GM23338 (cell line): ENCODE data around the gene SHANK2. TPM values are rescaled to one million over a fixed set of nuclear protein-coding genes. Genes with fewer than 3 reads are reported as not detected.

Source experiments
- ATAC-seq: fragments of 200-7000 bp; cut with Tn5 transposase; 3 replicates; pipeline ENCODE4 v1.9.1; 2020
- DNase-seq: peaks from one replicate; pipeline ENCODE4 v3.0.0-alpha.2; 2015; ENCODE audit warnings: low spot score
- H2AFZ ChIP-seq: fragments of 200-600 bp; sonication (generic); 2 replicates; pipeline ENCODE4 v1.8.0; 2016; ENCODE audit warnings: antibody characterized with exemption, mild to moderate bottlenecking, moderate library complexity
- H3F3A ChIP-seq: fragments of 200-600 bp; sonication (generic); replicated peaks from 2 replicates; pipeline ENCODE4 v1.8.0; 2017; ENCODE audit warnings: antibody characterized with exemption, mixed run types, low read depth
- H3K27ac ChIP-seq: fragments of 200-600 bp; sonication (generic); 2 replicates; pipeline ENCODE4 v1.6.1; 2016; ENCODE audit warnings: low read depth
- H3K27me3 ChIP-seq: fragments of 200-600 bp; sonication (generic); 2 replicates; pipeline ENCODE4 v1.8.0; 2016; ENCODE audit warnings: mild to moderate bottlenecking, mixed run types, moderate library complexity; ENCODE audit not compliant: insufficient read depth
- H3K36me3 ChIP-seq: fragments of 200-600 bp; sonication (generic); 2 replicates; pipeline ENCODE4 v1.8.0; 2016; ENCODE audit warnings: mild to moderate bottlenecking; ENCODE audit not compliant: insufficient read depth
- H3K4me1 ChIP-seq: fragments of 200-600 bp; sonication (generic); 2 replicates; pipeline ENCODE4 v1.8.0; 2016; ENCODE audit warnings: mild to moderate bottlenecking, moderate library complexity; ENCODE audit not compliant: insufficient read depth
- H3K4me2 ChIP-seq: fragments of 200-600 bp; sonication (generic); 2 replicates; pipeline ENCODE4 v1.7.1; 2017; ENCODE audit warnings: mixed run types
- H3K4me3 ChIP-seq: fragments of 200-600 bp; sonication (generic); 2 replicates; pipeline ENCODE4 v1.6.1; 2016; ENCODE audit warnings: mixed run types
- H3K79me2 ChIP-seq: fragments of 200-600 bp; sonication (generic); replicated peaks from 2 replicates; pipeline ENCODE4 v1.8.0; 2017; ENCODE audit warnings: mild to moderate bottlenecking; ENCODE audit not compliant: insufficient read depth
- H3K9me2 ChIP-seq: fragments of 200-600 bp; sonication (generic); 2 replicates; pipeline ENCODE4 v1.8.0; 2017; ENCODE audit not compliant: insufficient read depth
- H4K20me1 ChIP-seq: fragments of 200-600 bp; sonication (generic); replicated peaks from 2 replicates; pipeline ENCODE4 v1.8.0; 2017; ENCODE audit warnings: mild to moderate bottlenecking; ENCODE audit not compliant: insufficient read depth
- H3K27ac Mint-ChIP-seq: 2 replicates; pipeline ENCODE4 v1.8.0; 2020; ENCODE audit warnings: inconsistent platforms, mild to moderate bottlenecking, moderate library complexity, mixed read lengths
- H3K27me3 Mint-ChIP-seq: 3 replicates; pipeline ENCODE4 v1.8.0; 2022; ENCODE audit warnings: low read depth, mild to moderate bottlenecking, moderate library complexity, mixed read lengths, inconsistent platforms; ENCODE audit not compliant: insufficient read depth, poor library complexity
- H3K36me3 Mint-ChIP-seq: 3 replicates; pipeline ENCODE4 v1.8.0; 2021; ENCODE audit warnings: low read depth, mild to moderate bottlenecking, inconsistent platforms, moderate library complexity, mixed read lengths
- H3K4me1 Mint-ChIP-seq: 3 replicates; pipeline ENCODE4 v1.8.0; 2020; ENCODE audit warnings: mild to moderate bottlenecking, inconsistent platforms, mixed read lengths
- H3K4me3 Mint-ChIP-seq: 3 replicates; pipeline ENCODE4 v1.8.0; 2021; ENCODE audit warnings: moderate library complexity, mild to moderate bottlenecking, inconsistent platforms, mixed read lengths
- H3K9me3 Mint-ChIP-seq: 3 replicates; pipeline ENCODE4 v1.8.0; 2020; ENCODE audit warnings: moderate library complexity, mild to moderate bottlenecking, inconsistent platforms, mixed read lengths
- CREB1 ChIP-seq: fragments of 250-450 bp; sonication (Bioruptor Pico); IDR thresholded peaks from 2 replicates; pipeline ENCODE4 v1.5.0; 2020; ENCODE audit warnings: low read depth, mild to moderate bottlenecking, moderate library complexity
- EZH2 ChIP-seq: fragments of 200-600 bp; sonication (generic); IDR thresholded peaks from one replicate; pipeline ENCODE4 v1.8.0; 2017; ENCODE audit warnings: antibody characterized with exemption, mild to moderate bottlenecking, low read depth; ENCODE audit not compliant: unreplicated experiment
- EZH2phosphoT487 ChIP-seq: fragments of 200-600 bp; sonication (generic); IDR thresholded peaks from one replicate; pipeline ENCODE4 v1.8.1; 2018; ENCODE audit warnings: antibody characterized with exemption; ENCODE audit not compliant: unreplicated experiment
- JUNB ChIP-seq: IDR thresholded peaks from one replicate; pipeline ENCODE4 v1.6.1; 2016; ENCODE audit warnings: antibody characterized with exemption; ENCODE audit not compliant: unreplicated experiment
- NANOG ChIP-seq: IDR thresholded peaks from 2 replicates; pipeline ENCODE4 v1.6.1; 2016; ENCODE audit warnings: antibody characterized with exemption, borderline replicate concordance
- POLR2AphosphoS5 ChIP-seq: IDR thresholded peaks from 2 replicates; pipeline ENCODE4 v1.6.1; 2016; ENCODE audit warnings: antibody characterized with exemption, low read depth
- REST ChIP-seq: IDR thresholded peaks from one replicate; pipeline ENCODE4 v1.6.1; 2018; ENCODE audit warnings: antibody characterized with exemption; ENCODE audit not compliant: unreplicated experiment
- STAT1 ChIP-seq: IDR thresholded peaks from one replicate; pipeline ENCODE4 v1.6.1; 2016; ENCODE audit warnings: antibody characterized with exemption; ENCODE audit not compliant: unreplicated experiment
- ZNF114 ChIP-seq: fragments of 250-450 bp; sonication (Bioruptor Pico); IDR thresholded peaks from 2 replicates; pipeline ENCODE4 v1.5.0; 2020; ENCODE audit warnings: mild to moderate bottlenecking, moderate library complexity
- ZNF331 ChIP-seq: fragments of 250-450 bp; sonication (Bioruptor Pico); IDR thresholded peaks from 2 replicates; pipeline ENCODE4 v1.5.0; 2020; ENCODE audit warnings: low read depth, mild to moderate bottlenecking, moderate library complexity
- ZNF462 ChIP-seq: fragments of 250-450 bp; sonication (Bioruptor Pico); IDR thresholded peaks from 2 replicates; pipeline ENCODE4 v1.5.0; 2020; ENCODE audit warnings: mild to moderate bottlenecking, moderate library complexity
- polyA plus RNA-seq: library from polyadenylated mRNA; unstranded; fragments of >200 nt; fragmentation: Nextera tagmentation; extraction: Ambion mirVana; gene quantifications from 2 replicates; pipeline ENCODE4 v1.2.1, GENCODE V29; 2016
- total RNA-seq: library from RNA; depleted of rRNA; stranded (reverse); fragments of >200 nt; shearing (Covaris generic); gene quantifications from 2 replicates; pipeline ENCODE4 v1.2.3, GENCODE V29; 2014
- TF ChIP-seq, protein P1 (sequence below): IDR thresholded peaks from 2 replicates; pipeline ENCODE4 v1.6.1; 2016; ENCODE audit warnings: antibody characterized with exemption
- TF ChIP-seq, protein P2 (sequence below), 2 experiments: fragments of 200-600 bp in 1 of 2; sonication (generic) in 1 of 2; conservative IDR thresholded peaks; 2 replicates each; pipeline versions ENCODE4 v1.5.1 to v1.6.1; 2016 to 2017; ENCODE audit warnings: antibody characterized with exemption in 2 of 2, low read depth in 2 of 2, mild to moderate bottlenecking in 2 of 2, moderate library complexity in 1 of 2

Gene SHANK2
- total and polyA plus RNA-seq, 2 experiments from 2014 or later, result 22.0 to 81.4 TPM

DNA sequence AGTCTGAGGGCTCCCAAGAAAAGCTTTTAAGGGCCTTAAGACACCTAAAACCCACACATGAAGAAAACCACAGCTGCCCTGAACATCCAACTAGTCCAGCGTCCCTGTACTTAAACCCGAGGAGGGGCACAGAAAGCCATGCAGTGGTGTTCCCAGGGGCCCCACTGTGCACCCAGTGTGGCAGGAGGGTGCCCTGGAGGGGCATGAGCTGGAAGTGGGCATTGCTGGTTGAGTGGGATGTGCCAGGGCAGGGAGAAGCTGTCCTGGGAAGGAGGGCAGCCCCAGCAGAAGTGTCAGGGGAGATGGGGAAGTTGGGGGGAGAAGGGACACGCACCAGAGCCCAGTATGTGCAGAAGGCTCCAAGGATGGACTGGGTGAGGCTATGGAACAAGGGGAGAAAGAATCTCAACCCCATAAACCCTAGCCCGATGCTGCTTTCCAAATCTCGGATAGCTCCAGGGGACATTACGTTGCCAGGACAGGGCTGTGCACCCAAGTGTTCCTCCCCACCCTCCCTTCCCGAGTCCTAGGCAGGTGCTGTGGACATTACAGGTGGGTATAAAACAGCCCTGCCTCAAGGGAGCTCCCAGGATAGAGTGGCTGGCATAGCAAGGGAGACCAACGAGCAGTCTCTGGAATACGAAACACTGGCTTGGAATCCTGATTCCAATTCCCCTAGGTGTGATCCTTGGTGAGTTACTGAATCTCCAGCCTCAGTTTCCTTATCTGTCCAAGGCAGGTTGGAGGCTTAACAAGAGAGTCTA, 44.2 kb downstream of the SHANK2 start:
- Histone ChIP-seq H4K20me1 (peaks cover 28% of the 10 kb centered on the region), H3K4me2 (no peak overlapping the region), H3K36me3 (no peaks in the 10 kb centered on the region), H3K27me3 (no peaks in the 10 kb centered on the region), H3K27ac (no peak overlapping the region), H3K4me3 (no peak overlapping the region), H2AFZ (no peak overlapping the region), H3F3A (no peaks in the 10 kb centered on the region), H3K4me1 (peaks cover 19% of the 10 kb centered on the region), H3K79me2 (peaks cover 84% of the 10 kb centered on the region), H3K9me2 (no peaks in the 10 kb centered on the region)
- Mint-ChIP-seq H3K9me3 (0 out of 3 replicates have a peak, but pooled peaks cover 3% of the 10 kb centered on the region), H3K4me1 (peaks cover 44% of the 10 kb centered on the region), H3K27ac (peak overlapping the region; percentile 79; the same call in 1 of the 2 replicates), H3K27me3 (peaks cover 11% of the 10 kb centered on the region), H3K4me3 (no peak overlapping the region), H3K36me3 (peaks cover 27% of the 10 kb centered on the region)
- DNase-seq, result no peak
- TF ChIP-seq ZNF331 (CRISPR knock-in tag) (no peak), STAT1 (no peak), EZH2 (no peak), NANOG (no peak), ZNF462 (no peak), JUNB (no peak), REST (no peak), CREB1 (CRISPR knock-in tag) (no peak), ZNF114 (CRISPR knock-in tag) (no peak), POLR2AphosphoS5 (no peak), EZH2phosphoT487 (no peak)
- TF ChIP-seq, protein P1, sequence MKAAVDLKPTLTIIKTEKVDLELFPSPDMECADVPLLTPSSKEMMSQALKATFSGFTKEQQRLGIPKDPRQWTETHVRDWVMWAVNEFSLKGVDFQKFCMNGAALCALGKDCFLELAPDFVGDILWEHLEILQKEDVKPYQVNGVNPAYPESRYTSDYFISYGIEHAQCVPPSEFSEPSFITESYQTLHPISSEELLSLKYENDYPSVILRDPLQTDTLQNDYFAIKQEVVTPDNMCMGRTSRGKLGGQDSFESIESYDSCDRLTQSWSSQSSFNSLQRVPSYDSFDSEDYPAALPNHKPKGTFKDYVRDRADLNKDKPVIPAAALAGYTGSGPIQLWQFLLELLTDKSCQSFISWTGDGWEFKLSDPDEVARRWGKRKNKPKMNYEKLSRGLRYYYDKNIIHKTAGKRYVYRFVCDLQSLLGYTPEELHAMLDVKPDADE, result no peak
- TF ChIP-seq, protein P2, sequence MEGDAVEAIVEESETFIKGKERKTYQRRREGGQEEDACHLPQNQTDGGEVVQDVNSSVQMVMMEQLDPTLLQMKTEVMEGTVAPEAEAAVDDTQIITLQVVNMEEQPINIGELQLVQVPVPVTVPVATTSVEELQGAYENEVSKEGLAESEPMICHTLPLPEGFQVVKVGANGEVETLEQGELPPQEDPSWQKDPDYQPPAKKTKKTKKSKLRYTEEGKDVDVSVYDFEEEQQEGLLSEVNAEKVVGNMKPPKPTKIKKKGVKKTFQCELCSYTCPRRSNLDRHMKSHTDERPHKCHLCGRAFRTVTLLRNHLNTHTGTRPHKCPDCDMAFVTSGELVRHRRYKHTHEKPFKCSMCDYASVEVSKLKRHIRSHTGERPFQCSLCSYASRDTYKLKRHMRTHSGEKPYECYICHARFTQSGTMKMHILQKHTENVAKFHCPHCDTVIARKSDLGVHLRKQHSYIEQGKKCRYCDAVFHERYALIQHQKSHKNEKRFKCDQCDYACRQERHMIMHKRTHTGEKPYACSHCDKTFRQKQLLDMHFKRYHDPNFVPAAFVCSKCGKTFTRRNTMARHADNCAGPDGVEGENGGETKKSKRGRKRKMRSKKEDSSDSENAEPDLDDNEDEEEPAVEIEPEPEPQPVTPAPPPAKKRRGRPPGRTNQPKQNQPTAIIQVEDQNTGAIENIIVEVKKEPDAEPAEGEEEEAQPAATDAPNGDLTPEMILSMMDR (conservative IDR thresholded peaks at IDR 0.05; ENCODE audit: low read depth in 2 of 2), result no peak
- ATAC-seq, result no peak
